Central memory CD8-positive, alpha-beta T cell (primary cell): Measurements from ENCODE around the gene COL9A2.
A peak's percentile ranks its signal among the peaks of the same experiment; 100 is the strongest.

Experiments used
- ATAC-seq: fragments of 150-1000 bp; cut with Tn5 transposase; replicated peaks from 2 replicates; pipeline ENCODE4 v1.10.0; 2022; ENCODE audit warnings: mild to moderate bottlenecking, moderate FRiP score, moderate number of reproducible peaks; ENCODE audit not compliant: poor library complexity, severe bottlenecking; ENCODE audit errors: extremely low read depth
- DNase-seq, 2 donors: peaks; one replicate each; pipeline ENCODE4 v3.0.0; 2021; ENCODE audit warnings: low spot score in 2 of 2
- H3K27ac Mint-ChIP-seq: one replicate; pipeline ENCODE4 v1.8.0; 2022; ENCODE audit warnings: low read depth, mild to moderate bottlenecking, moderate library complexity, mixed read lengths
- H3K27me3 Mint-ChIP-seq: one replicate; pipeline ENCODE4 v1.8.0; 2022; ENCODE audit warnings: mixed read lengths
- H3K36me3 Mint-ChIP-seq: one replicate; pipeline ENCODE4 v1.8.0; 2022; ENCODE audit warnings: mild to moderate bottlenecking, moderate library complexity, mixed read lengths; ENCODE audit not compliant: insufficient read depth
- H3K4me1 Mint-ChIP-seq: one replicate; pipeline ENCODE4 v1.8.0; 2022; ENCODE audit warnings: mixed read lengths
- H3K4me3 Mint-ChIP-seq: one replicate; pipeline ENCODE4 v1.8.0; 2022; ENCODE audit warnings: mild to moderate bottlenecking, moderate library complexity, mixed read lengths
- H3K9me3 Mint-ChIP-seq: one replicate; pipeline ENCODE4 v1.8.0; 2022; ENCODE audit warnings: mixed read lengths

The COL9A2 gene

DNA sequence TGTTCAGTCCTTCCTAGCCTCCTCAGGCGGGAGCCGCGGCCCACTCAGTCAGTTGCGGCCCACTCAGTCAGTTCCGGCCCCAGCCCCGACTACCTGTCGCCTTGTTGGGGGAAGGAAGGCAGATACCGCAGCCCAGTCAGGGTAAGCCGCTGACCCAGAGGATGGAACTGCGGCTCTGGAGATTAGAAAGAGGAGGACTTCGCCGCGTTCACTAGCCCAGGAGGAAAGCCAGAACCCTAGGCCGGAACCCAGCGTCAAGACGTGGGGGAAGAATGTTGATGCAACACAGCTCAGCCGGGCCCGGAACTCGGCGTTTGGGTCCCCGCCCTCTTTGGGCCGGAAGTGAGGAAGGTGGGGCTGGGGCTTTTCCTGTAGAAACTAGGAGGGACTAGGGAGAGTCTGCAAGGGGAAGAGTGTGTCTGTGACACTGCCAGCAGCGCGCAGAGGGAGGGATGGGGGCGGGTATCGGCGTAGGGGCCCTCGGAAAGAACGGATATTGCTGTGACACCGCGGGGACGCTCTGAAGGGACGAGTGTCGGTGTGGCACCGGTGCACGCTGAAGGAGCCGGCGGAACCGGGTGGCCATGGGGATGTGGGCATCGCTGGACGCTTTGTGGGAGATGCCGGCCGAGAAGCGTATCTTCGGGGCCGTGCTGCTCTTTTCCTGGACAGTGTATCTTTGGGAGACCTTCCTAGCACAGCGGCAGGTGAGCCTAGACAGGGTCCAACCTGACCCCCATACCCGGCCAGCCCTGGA lies 59.2 kb downstream of the COL9A2 start, which contains the start of gene ZMPSTE24:
Gene ZMPSTE24, plus strand, starts transcription at position 549 of the 757 bp plus-strand sequence. Its CDS starts 36 bp downstream, at position 585.
- peak within 1 kb of the TSS; percentile 100 for H3K27ac Mint-ChIP-seq
- H3K4me1 Mint-ChIP-seq: peaks cover 36% of the 10 kb centered on the region
- H3K9me3 Mint-ChIP-seq: no peaks in the 10 kb centered on the region
- peaks cover 28% of the 10 kb centered on the region for H3K36me3 Mint-ChIP-seq
- peak; percentile 99 for ATAC-seq
- peak within 1 kb of the TSS; percentile 97 for H3K4me3 Mint-ChIP-seq
- peak; percentile 93 to 96 for DNase-seq
- H3K27me3 Mint-ChIP-seq: no peaks in the 10 kb centered on the region

DNA sequence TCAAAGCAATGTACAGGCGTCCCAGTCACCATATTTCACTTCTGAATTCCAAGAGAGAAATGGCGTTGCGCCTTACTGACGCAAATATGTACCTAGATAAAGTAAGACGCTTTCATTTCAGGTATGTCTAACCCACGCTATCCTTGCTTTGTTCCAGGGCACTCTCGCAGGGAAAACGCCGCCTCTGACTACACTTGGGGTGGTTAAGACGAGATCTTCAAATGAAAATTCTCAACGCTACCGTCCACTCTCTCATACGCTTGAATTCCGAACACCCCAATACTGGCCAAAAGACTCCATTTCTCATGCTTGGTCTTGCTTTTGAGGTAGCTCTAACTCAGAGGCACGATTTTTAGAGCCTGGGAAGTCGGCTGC lies 59.8 kb downstream of the COL9A2 start:
- Mint-ChIP-seq H3K36me3 (peaks cover 24% of the 10 kb centered on the region), H3K27ac (peak overlapping the region; percentile 100), H3K4me1 (peaks cover 31% of the 10 kb centered on the region), H3K27me3 (no peaks in the 10 kb centered on the region), H3K9me3 (no peaks in the 10 kb centered on the region), H3K4me3 (peak overlapping the region; percentile 97)
- ATAC-seq (peak; percentile 3), DNase-seq (no peak)

GRCh38 chr1:40256401-40257084 lies 60.5 kb downstream of the COL9A2 start:
- H3K36me3 Mint-ChIP-seq: peaks cover 21% of the 10 kb centered on the region
- ATAC-seq: no peak
- DNase-seq: no peak
- peaks cover 29% of the 10 kb centered on the region for H3K4me1 Mint-ChIP-seq
- peak overlapping the region; percentile 97 for H3K4me3 Mint-ChIP-seq
- no peaks in the 10 kb centered on the region for H3K9me3 Mint-ChIP-seq
- peak overlapping the region; percentile 100 for H3K27ac Mint-ChIP-seq
- no peaks in the 10 kb centered on the region for H3K27me3 Mint-ChIP-seq

- Mint-ChIP-seq H3K9me3 (no peaks in the 10 kb centered on the region), H3K36me3 (peaks cover 13% of the 10 kb centered on the region), H3K27me3 (no peaks in the 10 kb centered on the region), H3K4me3 (no peak overlapping the region), H3K4me1 (peaks cover 32% of the 10 kb centered on the region), H3K27ac (no peak overlapping the region)
- DNase-seq (no peak), ATAC-seq (no peak)
Observed at GRCh38 chr1:40255231-40255630, 61.9 kb downstream of the COL9A2 start.

- Mint-ChIP-seq H3K36me3 (peaks cover 7% of the 10 kb centered on the region), H3K27me3 (no peaks in the 10 kb centered on the region), H3K4me3 (no peak overlapping the region), H3K27ac (no peak overlapping the region), H3K9me3 (no peaks in the 10 kb centered on the region), H3K4me1 (peaks cover 25% of the 10 kb centered on the region)
- no peak for ATAC-seq
- DNase-seq: no peak
Observed at GRCh38 chr1:40252601-40253000, 64.5 kb downstream of the COL9A2 start.

- Mint-ChIP-seq H3K4me3 (no peak overlapping the region), H3K4me1 (peaks cover 20% of the 10 kb centered on the region), H3K27ac (peak overlapping the region; percentile 25), H3K36me3 (peaks cover 1% of the 10 kb centered on the region), H3K9me3 (no peaks in the 10 kb centered on the region), H3K27me3 (no peaks in the 10 kb centered on the region)
- ATAC-seq (no peak), DNase-seq (no peak)
Observed at GRCh38 chr1:40251456-40251855, 65.6 kb downstream of the COL9A2 start.
